HG02610 (cell line): Measurements from ENCODE around the gene TUBG1.

ENCODE experiments used
- ATAC-seq: cut with Tn5 transposase; IDR thresholded peaks from one replicate; pipeline ENCODE4 v1.9.1; 2021; ENCODE audit warnings: mild to moderate bottlenecking, moderate library complexity; ENCODE audit not compliant: unreplicated experiment

The TUBG1 gene

DNA sequence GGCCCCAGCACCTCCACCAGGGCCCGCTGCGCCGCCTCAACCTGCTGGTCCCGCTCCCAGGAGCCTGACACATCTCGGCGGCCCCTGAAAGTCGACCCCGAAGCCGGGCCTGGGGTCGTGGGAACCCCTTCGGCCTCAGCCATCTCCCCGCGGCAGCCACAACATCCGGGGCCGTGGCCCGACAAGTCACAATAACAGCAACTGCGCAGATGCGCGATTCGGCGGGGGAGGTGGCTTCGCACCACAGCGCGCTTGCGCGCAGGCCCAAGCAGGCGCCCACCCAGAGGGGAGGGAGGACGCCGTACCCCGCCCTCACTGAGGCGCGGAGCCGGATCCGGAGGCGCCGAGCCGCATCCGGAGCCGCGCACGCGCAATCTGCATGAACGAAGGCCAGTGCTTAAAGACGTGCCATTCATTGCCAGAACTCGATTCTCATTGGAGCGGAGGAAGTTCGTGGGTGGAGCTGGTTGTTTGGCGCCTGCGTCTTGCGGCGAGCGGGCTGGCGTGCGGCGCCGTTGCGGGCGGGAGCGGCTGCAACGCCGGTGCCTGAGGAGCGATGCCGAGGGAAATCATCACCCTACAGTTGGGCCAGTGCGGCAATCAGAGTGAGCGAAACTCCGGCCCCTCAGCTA lies at the start of gene TUBG1, which contains the start of gene RETREG3:
TUBG1 (plus strand) TSS at position 502 of the 632 bp plus-strand sequence; CDS start at position 557, 55 bp downstream.
RETREG3 (minus strand) TSS at position 193 of the 632 bp plus-strand sequence; CDS start at position 143, 50 bp downstream.
- peak; percentile 86 for ATAC-seq

DNA sequence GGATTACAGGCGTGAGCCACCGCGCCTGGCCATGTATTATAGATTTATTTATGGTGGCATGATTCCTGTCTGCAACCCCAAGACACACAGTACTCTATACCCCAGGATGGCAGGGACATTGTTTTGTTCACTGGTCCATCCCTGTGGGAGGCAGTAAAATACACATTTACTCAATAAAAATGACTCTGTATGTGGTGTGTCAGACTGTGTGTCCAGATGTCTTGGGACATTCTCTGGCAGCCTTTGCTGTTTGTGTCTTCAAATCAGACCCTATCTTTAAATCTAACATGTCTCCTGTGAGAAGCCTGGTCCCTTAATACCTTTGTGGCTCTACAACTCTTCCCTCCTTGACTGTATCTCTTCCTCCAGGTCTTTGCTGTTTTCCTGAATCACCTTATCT lies 49.2 kb upstream of the TUBG1 start:
- no peak for ATAC-seq

DNA sequence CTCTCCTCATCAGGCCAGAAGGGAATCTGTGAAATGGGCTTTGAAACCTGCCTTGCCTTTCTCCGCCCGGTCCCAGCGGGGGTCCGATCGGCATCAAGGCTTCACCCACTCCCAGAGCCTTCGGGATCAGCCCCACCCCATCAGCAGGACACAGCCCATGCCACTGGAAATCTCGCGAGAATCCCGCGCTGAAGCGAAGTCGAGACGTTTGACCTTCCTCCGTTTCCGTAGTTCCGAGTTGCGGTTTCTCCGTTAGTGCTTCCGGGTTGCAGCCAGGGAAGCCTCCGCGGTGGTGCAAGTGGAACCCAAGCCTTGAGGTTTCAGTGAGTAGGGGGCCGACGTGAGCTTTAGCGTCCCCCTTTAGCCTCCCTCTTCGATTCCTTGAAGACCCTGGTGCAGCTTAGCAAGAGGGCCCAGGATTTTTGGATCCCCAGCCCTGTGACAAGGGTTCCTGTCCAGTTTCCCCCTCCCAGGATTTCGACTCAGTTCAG lies 47.5 kb upstream of the TUBG1 start, which contains the start of gene COASY:
COASY (plus strand) TSS at position 252 of the 491 bp plus-strand sequence. CDS start 475 bp downstream, outside the sequence.
- no peak for ATAC-seq

DNA sequence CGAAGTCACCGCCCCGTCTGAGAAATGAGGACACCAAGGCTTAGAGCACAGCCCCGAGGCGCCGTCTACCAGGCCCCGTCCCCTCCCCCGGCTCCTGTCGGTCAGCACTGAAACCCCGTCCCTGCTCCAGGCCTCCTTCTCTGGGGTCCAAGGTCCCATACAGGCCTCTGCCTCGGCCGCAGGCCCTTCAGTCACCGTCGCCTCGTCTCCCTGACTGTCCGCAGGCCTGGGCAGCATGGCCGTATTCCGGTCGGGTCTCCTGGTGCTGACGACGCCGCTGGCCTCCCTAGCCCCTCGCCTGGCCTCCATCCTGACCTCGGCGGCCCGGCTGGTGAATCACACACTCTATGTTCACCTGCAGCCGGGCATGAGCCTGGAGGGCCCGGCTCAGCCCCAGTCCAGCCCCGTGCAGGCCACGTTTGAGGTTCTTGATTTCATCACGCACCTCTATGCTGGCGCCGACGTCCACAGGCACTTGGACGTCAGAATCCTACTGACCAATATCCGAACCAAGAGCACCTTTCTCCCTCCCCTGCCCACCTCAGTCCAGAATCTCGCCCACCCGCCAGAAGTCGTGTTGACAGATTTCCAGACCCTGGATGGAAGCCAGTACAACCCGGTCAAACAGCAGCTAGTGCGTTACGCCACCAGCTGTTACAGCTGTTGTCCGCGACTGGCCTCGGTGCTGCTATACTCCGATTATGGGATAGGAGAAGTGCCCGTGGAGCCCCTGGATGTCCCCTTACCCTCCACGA lies 46.9 kb upstream of the TUBG1 start:
- ATAC-seq, result no peak

DNA sequence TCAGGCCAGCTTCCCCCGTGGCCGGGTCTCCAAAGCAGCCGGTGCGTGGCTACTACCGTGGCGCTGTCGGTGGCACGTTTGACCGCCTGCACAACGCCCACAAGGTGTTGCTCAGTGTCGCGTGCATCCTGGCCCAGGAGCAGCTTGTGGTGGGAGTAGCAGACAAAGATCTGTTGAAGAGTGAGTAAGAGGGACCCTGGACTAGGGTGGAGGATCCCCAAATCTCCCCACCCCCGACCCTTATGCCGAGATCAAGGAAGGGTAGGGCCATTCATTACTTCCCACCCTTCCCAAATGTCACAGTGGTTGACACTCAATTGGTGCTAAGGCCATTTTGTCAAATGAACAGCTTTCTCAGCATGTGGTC lies 46.4 kb upstream of the TUBG1 start:
- no peak for ATAC-seq

DNA sequence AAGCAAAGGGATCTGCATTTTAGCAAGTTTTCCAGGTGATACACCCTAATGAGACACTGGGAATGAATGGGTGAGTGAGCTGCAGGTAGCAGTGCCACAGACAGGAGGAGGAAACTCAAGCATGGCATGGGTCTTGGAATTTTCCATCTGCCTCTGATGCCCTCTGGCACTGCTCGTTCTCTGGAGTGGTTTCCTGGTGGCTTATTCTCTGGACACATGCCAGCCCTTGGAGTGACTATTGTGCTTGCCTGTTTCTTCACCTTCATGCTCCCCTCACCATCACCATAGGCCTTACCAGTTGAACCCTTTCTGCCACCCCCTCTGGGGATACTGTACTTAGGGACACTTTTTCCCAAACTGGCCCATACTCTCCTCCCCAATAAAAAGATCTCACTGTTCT lies 45.9 kb upstream of the TUBG1 start:
- no peak for ATAC-seq

DNA sequence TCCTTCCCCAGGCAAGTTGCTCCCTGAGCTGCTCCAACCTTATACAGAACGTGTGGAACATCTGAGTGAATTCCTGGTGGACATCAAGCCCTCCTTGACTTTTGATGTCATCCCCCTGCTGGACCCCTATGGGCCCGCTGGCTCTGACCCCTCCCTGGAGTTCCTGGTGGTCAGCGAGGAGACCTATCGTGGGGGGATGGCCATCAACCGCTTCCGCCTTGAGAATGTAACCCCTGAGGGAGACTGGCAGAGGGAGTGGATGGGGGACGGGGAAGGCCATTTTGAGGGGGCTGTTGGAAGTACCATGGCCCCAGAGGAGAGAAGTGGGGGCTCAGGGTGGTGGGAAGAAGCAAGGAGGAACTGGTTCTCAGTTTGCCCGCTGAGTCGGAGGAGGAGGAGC lies 45.5 kb upstream of the TUBG1 start:
- no peak for ATAC-seq

DNA sequence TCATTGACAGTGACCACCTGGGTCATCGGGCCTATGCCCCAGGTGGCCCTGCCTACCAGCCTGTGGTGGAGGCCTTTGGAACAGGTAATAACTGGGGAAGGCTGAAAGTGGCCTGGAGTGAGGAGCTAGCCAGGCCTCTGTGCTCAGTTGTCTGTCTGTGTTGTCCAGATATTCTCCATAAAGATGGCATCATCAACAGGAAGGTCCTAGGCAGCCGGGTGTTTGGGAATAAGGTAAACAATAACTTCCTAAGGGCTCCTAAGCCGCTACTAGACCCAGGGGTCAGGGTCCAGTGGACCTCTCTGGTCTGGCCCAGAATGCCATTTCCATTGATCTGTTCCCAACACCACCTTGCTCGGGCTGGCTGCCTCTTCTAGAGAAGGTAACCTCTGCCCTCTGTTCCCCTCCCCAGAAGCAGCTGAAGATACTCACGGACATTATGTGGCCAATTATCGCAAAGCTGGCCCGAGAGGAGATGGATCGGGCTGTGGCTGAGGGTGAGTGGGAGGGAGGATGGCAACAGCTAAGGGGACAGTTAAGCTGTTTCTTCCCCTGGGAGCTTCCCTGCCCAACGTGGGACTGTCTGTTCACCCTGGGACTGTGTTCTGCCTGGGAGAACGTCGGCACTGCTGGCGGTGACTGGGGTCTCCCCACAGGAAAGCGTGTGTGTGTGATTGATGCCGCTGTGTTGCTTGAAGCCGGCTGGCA lies 44.5 kb upstream of the TUBG1 start:
- no peak for ATAC-seq

DNA sequence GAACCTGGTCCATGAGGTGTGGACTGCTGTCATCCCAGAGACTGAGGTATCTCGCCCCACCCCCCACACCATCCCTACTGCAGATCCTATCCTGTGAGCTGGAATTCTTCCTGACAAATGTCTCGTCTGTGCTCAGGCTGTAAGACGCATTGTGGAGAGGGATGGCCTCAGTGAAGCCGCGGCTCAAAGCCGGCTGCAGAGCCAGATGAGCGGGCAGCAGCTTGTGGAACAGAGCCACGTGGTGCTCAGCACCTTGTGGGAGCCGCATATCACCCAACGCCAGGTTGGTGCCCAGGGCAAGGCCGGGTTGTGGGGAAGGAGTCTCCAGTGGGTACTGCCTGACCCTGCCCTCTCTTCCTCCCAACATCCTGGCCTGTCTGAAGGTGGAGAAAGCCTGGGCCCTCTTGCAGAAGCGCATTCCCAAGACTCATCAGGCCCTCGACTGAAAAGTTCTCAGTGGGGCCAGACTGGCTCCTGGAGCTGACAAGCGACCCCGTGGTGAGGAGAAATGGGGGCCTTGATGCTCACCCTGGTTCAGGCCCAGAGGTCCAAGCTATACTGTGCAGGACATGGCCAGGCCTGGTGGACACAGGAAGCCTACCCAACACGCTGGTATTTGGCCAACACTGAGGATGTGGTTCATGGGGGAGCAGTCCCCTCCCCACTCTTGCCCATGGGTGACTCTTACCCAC lies 43.8 kb upstream of the TUBG1 start:
- ATAC-seq, result no peak

DNA sequence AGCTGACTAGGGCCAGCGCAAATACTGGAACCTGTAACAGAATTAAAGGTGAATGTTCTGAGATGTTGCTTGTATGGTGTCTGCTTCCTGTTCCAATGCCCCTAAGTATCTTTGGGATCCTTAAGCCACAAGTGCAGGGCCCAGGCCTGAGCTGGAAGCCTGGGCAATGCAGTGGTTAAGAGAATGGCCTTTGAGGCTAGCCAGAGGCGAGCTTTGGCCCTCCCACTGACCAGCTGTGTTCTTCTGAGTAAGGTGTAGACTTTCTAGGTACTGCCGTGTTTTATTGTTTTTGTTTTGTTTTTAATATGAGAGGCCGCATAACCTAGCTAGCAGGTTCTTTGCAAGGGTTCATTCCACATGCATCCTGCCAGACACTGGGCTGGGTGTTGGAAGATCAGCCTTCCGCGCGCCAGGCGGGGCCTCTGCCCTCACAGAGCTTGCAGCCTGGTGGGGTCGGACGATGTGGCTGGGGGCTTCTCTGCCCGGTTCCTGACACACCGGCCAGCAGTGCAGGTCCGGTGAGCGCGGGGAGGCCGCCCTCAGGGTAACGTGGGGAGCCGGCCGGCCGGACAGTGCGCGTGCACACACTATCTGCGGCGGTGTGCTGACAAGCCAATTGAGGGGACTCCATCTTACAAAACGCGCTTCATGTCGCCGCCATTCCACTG lies 43.1 kb upstream of the TUBG1 start:
- ATAC-seq, result no peak

DNA sequence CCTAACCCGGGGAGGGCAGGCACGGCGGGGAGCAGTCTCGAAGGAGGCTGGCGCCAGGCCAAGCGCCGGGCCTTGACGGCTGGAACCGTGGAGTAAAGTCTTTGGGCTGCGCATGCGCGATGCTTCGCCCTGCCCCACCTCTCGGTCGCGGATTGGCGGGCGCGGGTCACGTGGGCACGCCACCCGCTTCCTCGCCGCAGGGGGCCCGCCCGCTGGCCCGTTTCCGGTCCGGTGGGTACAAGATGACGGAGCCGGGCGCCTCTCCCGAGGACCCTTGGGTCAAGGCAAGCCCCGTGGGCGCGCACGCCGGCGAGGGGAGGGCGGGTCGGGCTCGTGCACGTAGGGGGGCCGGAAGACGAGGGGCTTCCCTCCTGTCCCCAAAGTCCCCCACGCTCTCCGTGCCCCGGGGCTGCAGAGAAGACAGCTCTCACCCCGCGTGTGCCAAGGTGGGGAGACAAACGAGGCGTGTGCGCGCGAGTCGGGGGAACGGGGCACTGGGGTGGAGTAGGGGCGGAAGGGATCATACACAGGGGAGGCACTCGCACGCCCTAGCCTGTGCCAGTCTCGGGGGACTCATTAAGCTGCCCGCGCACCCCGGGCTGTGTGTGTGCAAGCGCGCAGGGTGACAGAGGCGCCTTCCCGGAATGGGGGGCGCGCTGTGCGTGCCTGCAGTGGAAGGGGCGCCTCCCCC lies 42.5 kb upstream of the TUBG1 start, which contains the start of gene MLX:
MLX (plus strand) TSS at position 218 of the 691 bp plus-strand sequence; CDS start at position 243, 25 bp downstream.
- peak; percentile 54 for ATAC-seq

DNA sequence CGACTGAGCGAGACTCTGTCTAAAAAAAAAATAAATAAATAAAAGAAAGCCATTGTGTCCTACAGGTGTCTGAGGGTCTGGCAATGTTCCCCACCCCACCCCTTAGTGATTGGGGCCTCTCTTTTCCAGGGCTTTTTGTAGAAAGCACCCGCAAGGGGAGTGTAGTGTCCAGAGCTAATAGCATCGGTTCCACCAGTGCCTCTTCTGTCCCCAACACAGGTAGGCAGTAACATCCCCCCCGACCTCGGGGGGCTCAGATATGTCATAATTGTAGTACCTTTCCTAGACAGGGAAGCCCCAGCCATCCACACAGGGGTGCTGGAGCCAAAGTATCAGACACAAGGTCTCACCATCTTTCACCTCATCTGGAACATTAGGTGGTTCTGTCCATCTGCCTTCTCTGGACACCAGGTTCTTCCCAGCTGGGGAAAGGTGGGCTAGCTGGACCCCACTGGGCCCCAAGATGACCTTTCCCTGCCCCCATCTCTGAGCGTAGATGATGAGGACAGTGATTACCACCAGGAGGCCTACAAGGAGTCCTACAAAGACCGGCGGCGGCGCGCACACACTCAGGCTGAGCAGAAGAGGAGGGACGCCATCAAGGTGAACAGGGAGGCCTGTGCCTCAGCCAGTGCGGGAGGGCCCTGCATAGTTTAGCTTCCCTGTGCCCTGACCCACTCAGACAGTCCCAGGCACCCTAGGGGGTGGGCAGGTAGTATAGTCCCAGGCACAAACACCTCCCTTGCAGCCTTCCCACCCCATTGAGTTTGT lies 41.0 kb upstream of the TUBG1 start:
- no peak for ATAC-seq

DNA sequence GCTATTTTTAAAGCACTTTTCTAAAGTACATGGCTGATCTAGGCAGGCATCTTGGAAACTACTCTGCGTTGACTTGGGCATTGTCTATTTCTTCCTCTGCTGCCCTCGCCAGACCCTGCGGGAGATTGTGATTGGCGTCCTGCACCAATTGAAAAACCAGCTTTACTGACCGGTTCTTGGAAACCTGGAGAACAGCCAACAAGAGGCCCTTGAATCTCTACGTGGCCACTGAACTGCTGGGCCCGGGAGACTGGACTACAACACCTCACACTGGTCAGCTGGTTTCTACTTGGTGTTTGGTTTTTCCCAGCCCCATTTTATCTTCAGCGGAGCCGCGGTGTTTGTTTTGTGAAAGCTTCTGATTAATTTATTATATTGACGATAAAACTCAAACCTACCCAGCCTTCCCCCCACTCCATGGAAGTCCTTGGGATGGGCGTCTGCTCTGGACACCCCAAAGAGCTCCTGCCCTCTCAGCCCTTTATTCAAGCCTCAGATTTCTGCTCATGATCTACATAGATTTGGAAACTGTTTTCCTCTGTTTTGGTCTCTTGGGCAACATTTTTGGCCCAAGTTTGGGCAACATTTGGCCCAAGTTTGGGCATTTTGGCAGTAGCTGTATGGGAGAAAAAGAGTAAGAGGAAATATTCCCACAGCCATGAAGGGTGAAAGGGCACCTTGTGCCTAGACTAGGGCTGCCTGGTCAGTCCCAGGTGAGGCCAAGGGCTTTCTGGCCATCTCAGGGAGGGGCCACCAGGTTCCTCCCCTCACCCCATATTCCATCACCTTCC lies 37.9 kb upstream of the TUBG1 start:
- no peak for ATAC-seq

DNA sequence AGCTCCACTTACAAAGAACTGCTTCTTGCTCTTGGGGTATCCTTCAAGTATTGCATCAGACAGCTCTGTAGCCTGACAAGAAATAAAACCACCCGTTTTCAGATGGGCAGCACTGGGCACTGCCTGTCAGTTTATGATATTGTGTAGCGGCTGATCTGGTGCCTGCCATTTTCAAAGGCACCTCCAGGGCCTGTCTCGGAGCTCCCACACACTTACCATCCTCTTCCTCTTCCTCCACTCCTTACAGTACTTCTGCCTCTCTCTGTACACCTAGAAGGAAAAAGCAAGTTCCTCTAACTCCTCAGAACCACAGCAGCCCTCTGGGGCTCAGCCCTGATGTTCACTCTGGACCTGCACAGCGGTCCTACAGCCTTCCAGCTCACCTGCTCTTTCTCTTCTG lies 36.4 kb upstream of the TUBG1 start:
- ATAC-seq, result no peak

DNA sequence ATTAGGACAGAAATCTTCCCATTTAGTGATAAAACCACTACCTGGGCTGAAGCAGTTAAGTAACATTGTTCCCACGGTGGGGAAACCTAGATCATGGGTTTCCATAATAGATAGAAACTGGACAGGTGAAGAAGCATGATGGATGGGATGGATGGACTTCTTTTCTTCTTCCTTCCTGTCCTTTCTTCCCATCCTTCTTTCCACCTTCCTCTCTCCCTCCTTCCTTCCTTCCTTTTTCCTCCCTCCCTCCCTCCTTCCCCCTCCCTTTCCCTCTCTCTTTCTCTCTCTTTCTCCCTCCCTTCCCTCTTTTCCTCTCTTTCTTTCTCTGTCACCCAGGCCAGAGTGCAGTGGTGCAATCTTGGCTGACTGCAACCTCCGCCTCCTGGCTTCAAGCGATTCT lies 35.0 kb upstream of the TUBG1 start:
- ATAC-seq, result no peak

DNA sequence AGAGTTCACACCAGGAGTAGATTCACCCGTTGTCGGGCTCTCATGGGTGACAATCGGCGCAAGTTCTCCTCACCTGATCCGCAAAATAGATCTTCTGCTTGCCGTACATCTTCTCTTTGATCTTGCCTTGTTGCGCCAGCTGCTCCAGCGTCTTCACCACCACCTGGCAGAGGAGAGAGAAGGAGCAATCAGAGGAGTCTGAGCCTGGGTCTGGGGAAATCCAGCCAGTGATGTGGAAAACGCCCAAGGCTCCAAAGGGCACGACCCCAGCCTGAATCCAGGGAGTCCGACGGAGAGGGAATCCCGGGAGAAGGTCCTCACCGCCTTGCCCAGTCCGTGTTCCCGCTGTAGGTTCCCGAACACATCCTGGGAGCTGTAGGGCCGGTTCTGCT lies 32.3 kb upstream of the TUBG1 start:
- ATAC-seq, result no peak

DNA sequence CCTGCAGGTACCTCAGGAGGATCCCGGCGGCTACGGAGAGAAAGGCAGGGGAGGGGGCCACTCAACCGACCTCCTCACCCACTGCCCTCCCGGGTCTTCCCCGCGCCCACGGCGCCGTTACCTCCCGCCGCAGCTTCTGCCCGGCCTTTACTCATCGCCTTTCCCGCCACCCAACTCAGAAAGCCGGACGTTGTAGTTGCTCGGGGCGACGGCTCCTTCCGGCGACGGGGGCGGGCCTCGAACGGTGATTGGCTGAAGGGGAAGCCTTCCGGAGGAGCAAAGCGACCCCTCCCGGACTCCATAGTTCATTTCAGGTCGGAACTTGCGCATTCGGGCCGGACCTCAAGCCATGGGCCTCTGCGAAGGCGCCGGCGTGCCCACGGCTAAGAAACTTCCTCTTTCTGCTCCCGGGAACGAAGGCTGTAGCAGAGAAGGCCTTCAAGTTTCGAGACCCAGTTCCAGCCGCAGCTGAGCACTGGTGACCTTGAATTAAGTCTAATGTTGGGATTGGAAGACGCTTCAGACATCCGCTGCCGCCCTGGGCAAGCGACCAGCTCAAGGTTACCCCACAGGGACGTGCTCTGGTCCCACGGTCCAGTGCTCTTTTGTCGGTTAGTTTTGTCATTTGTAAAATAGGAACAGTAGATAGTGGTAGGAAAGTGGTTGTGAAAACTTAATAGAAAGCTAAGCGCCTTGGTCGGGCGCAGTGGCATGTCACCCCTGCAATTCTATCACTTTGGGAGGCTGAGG lies 31.8 kb upstream of the TUBG1 start, which contains the start of gene PSMC3IP:
PSMC3IP (minus strand) TSS at position 198 of the 750 bp plus-strand sequence; CDS start at position 155, 43 bp downstream.
- ATAC-seq, result peak; percentile 77
